T-helper 2 cell treated with Interferon-gamma antibody and Interleukin-4, amounts not matched to agents 5 μg/mL and 100 μg/mL, for 36 hours (primary cell): ENCODE data around the gene HGD.
"Not testable (repeated sequence)": the region's sequence is repeated elsewhere in the genome, so short reads cannot be mapped to it uniquely, and the experiment has no call there.

Experiments used
- DNase-seq: peaks from one replicate; pipeline ENCODE4 v3.0.0; 2021; ENCODE audit warnings: low spot score
- H3K27ac Mint-ChIP-seq: one replicate; pipeline ENCODE4 v1.8.0; 2021; ENCODE audit warnings: mild to moderate bottlenecking, mixed read lengths
- H3K27me3 Mint-ChIP-seq: one replicate; pipeline ENCODE4 v1.8.0; 2021; ENCODE audit warnings: low read depth, mixed read lengths
- H3K36me3 Mint-ChIP-seq: one replicate; pipeline ENCODE4 v1.8.0; 2021; ENCODE audit warnings: low read depth, mixed read lengths
- H3K4me1 Mint-ChIP-seq: one replicate; pipeline ENCODE4 v1.8.0; 2021; ENCODE audit warnings: low read depth, mixed read lengths
- H3K4me3 Mint-ChIP-seq: one replicate; pipeline ENCODE4 v1.8.0; 2022; ENCODE audit warnings: mild to moderate bottlenecking, moderate library complexity, mixed read lengths
- H3K9me3 Mint-ChIP-seq: one replicate; pipeline ENCODE4 v1.8.0; 2021; ENCODE audit warnings: mixed read lengths

The HGD gene

GRCh38 chr3:120682095-120682681 lies at the start of gene HGD:
TSS of gene HGD (minus strand) at chr3:120682239. CDS start at chr3:120682111, 128 bp downstream.
- H3K36me3 Mint-ChIP-seq, result peaks cover 3% of the 10 kb centered on the region
- peaks cover 12% of the 10 kb centered on the region for H3K4me1 Mint-ChIP-seq
- DNase-seq, result no peak
- no peak within 1 kb of the TSS for H3K27ac Mint-ChIP-seq
- H3K4me3 Mint-ChIP-seq, result no peak within 1 kb of the TSS
- H3K9me3 Mint-ChIP-seq, result no peaks in the 10 kb centered on the region
- no peaks in the 10 kb centered on the region for H3K27me3 Mint-ChIP-seq

- no peaks in the 10 kb centered on the region for H3K4me1 Mint-ChIP-seq
- H3K36me3 Mint-ChIP-seq, result peaks cover 20% of the 10 kb centered on the region
- DNase-seq, result no peak
- no peaks in the 10 kb centered on the region for H3K27me3 Mint-ChIP-seq
- H3K9me3 Mint-ChIP-seq, result peaks cover 8% of the 10 kb centered on the region
- H3K27ac Mint-ChIP-seq, result no peak overlapping the region
- H3K4me3 Mint-ChIP-seq, result no peak overlapping the region
These were observed 48.8 kb upstream of the HGD start for GRCh38 chr3:120730576-120731542.

GRCh38 chr3:120726791-120727190 lies 44.8 kb upstream of the HGD start:
- no peaks in the 10 kb centered on the region for H3K27me3 Mint-ChIP-seq
- no peaks in the 10 kb centered on the region for H3K9me3 Mint-ChIP-seq
- H3K4me3 Mint-ChIP-seq, result no peak overlapping the region
- no peak for DNase-seq
- H3K27ac Mint-ChIP-seq, result no peak overlapping the region
- no peaks in the 10 kb centered on the region for H3K4me1 Mint-ChIP-seq
- peaks cover 25% of the 10 kb centered on the region for H3K36me3 Mint-ChIP-seq

- H3K27me3 Mint-ChIP-seq, H3K9me3 Mint-ChIP-seq: not testable (repeated sequence)
- DNase-seq, result peak; percentile 29
- Mint-ChIP-seq H3K27ac (peak overlapping the region; percentile 71), H3K36me3 (peaks cover 22% of the 10 kb centered on the region), H3K4me1 (peaks cover 23% of the 10 kb centered on the region), H3K4me3 (peak overlapping the region; percentile 74)
These were observed 37.3 kb upstream of the HGD start for GRCh38 chr3:120719167-120719834.

- Mint-ChIP-seq H3K36me3 (peaks cover 4% of the 10 kb centered on the region), H3K9me3 (no peaks in the 10 kb centered on the region), H3K27me3 (no peaks in the 10 kb centered on the region), H3K4me1 (peaks cover 3% of the 10 kb centered on the region), H3K4me3 (no peak overlapping the region), H3K27ac (no peak overlapping the region)
- DNase-seq, result no peak
These were observed 31.2 kb upstream of the HGD start for GRCh38 chr3:120713262-120713661.

- no peak for DNase-seq
- Mint-ChIP-seq H3K9me3 (no peaks in the 10 kb centered on the region), H3K4me1 (no peaks in the 10 kb centered on the region), H3K36me3 (peaks cover 8% of the 10 kb centered on the region), H3K27me3 (no peaks in the 10 kb centered on the region), H3K27ac (no peak overlapping the region), H3K4me3 (no peak overlapping the region)
These were observed 28.3 kb upstream of the HGD start for GRCh38 chr3:120710369-120710768.

- H3K27ac Mint-ChIP-seq, result no peak overlapping the region
- H3K4me3 Mint-ChIP-seq, result no peak overlapping the region
- DNase-seq, result no peak
- peaks cover 21% of the 10 kb centered on the region for H3K36me3 Mint-ChIP-seq
- no peaks in the 10 kb centered on the region for H3K27me3 Mint-ChIP-seq
- H3K4me1 Mint-ChIP-seq, result no peaks in the 10 kb centered on the region
- peaks cover 11% of the 10 kb centered on the region for H3K9me3 Mint-ChIP-seq
These were observed 26.4 kb upstream of the HGD start for GRCh38 chr3:120708408-120708807.

- Mint-ChIP-seq H3K27me3 (no peaks in the 10 kb centered on the region), H3K4me1 (no peaks in the 10 kb centered on the region), H3K27ac (no peak overlapping the region), H3K36me3 (peaks cover 30% of the 10 kb centered on the region), H3K9me3 (peaks cover 17% of the 10 kb centered on the region), H3K4me3 (no peak overlapping the region)
- DNase-seq, result no peak
These were observed 24.9 kb upstream of the HGD start for GRCh38 chr3:120706950-120707349.

- H3K9me3 Mint-ChIP-seq, result peaks cover 17% of the 10 kb centered on the region
- no peak overlapping the region for H3K27ac Mint-ChIP-seq
- H3K36me3 Mint-ChIP-seq, result peaks cover 33% of the 10 kb centered on the region
- H3K4me3 Mint-ChIP-seq, result no peak overlapping the region
- DNase-seq, result no peak
- no peaks in the 10 kb centered on the region for H3K4me1 Mint-ChIP-seq
- no peaks in the 10 kb centered on the region for H3K27me3 Mint-ChIP-seq
These were observed 24.0 kb upstream of the HGD start for GRCh38 chr3:120705884-120706582.

- no peak overlapping the region for H3K27ac Mint-ChIP-seq
- H3K27me3 Mint-ChIP-seq, result no peaks in the 10 kb centered on the region
- no peak overlapping the region for H3K4me3 Mint-ChIP-seq
- H3K4me1 Mint-ChIP-seq, result no peaks in the 10 kb centered on the region
- peaks cover 15% of the 10 kb centered on the region for H3K9me3 Mint-ChIP-seq
- peaks cover 22% of the 10 kb centered on the region for H3K36me3 Mint-ChIP-seq
- DNase-seq, result no peak
These were observed 17.3 kb upstream of the HGD start for GRCh38 chr3:120699333-120699732.

- Mint-ChIP-seq H3K9me3 (no peaks in the 10 kb centered on the region), H3K27ac (no peak overlapping the region), H3K27me3 (no peaks in the 10 kb centered on the region), H3K36me3 (peaks cover 1% of the 10 kb centered on the region), H3K4me3 (no peak overlapping the region), H3K4me1 (no peaks in the 10 kb centered on the region)
- DNase-seq, result no peak
These were observed 11.6 kb upstream of the HGD start for GRCh38 chr3:120693439-120694171.

GRCh38 chr3:120689395-120689794 lies 7.4 kb upstream of the HGD start:
- no peaks in the 10 kb centered on the region for H3K4me1 Mint-ChIP-seq
- H3K4me3 Mint-ChIP-seq, result no peak overlapping the region
- peaks cover 3% of the 10 kb centered on the region for H3K36me3 Mint-ChIP-seq

GRCh38 chr3:120688121-120688520 lies 6.1 kb upstream of the HGD start:
- Mint-ChIP-seq H3K9me3 (no peaks in the 10 kb centered on the region), H3K27ac (no peak overlapping the region), H3K4me3 (no peak overlapping the region), H3K27me3 (no peaks in the 10 kb centered on the region), H3K36me3 (peaks cover 3% of the 10 kb centered on the region), H3K4me1 (no peaks in the 10 kb centered on the region)
- no peak for DNase-seq

More at GRCh38 chr3:120689395-120689794, 7.4 kb upstream of the HGD start:
- Mint-ChIP-seq H3K27ac (no peak overlapping the region), H3K9me3 (no peaks in the 10 kb centered on the region), H3K27me3 (no peaks in the 10 kb centered on the region)
- DNase-seq, result no peak
